ENCODE results near the gene MCOLN1. TPM values are rescaled to one million over a fixed set of nuclear protein-coding genes. Genes with fewer than 3 reads are reported as not detected.
A peak's percentile ranks its signal among the peaks of the same experiment; 100 is the strongest.

The MCOLN1 gene
- total and polyA plus RNA-seq, 2 of the 4 experiments (the other 2 are of a cell fraction), result 3.4 to 19.6 TPM

DNA sequence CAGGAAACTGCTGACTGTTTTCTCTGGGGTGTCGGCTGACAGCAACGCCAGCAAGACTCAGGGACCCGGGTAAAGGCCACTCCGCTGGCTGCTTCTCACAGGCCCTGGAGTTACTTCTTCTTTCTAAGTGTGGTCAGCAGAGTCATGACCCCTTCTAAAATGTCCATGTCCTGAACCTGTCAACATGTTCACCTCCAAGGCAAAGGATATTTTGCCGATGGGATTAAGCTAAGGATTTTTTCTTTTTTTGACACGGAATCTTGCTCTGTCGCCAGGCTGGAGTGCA is 41.5 kb upstream of the MCOLN1 start:
- Histone ChIP-seq H3K4me1 (ENCODE audit: control insufficient read depth, insufficient read depth, low read length) (peaks cover 2% of the 10 kb centered on the region; the same call in 1 of the 2 replicates), H2AK5ac (ENCODE audit: low read depth, low read length) (no peak overlapping the region), H3K4me3 (ENCODE audit: insufficient read depth, low read depth, low read length) (no peak overlapping the region), H2AK9ac (replicated peaks; ENCODE audit: low read depth, low read length, poor library complexity) (peak overlapping the region; percentile 50), H2AFZ (replicated peaks; ENCODE audit: low read length, poor library complexity) (no peak overlapping the region), H4K20me1 (ENCODE audit: insufficient read depth, low read length) (no peaks in the 10 kb centered on the region), H4K5ac (ENCODE audit: low read depth, low read length) (no peak overlapping the region), H3K18ac (ENCODE audit: low read depth, low read length) (no peak overlapping the region), H3K4ac (ENCODE audit: low read depth, low read length) (no peak overlapping the region), H2BK15ac (ENCODE audit: low read depth, low read length) (no peak overlapping the region), H4K91ac (ENCODE audit: insufficient read depth, low read depth, low read length) (no peak overlapping the region), H2BK20ac (ENCODE audit: low read depth, low read length) (no peak overlapping the region), H3K56ac (ENCODE audit: extremely low read depth, insufficient read depth, low read length) (no peak overlapping the region), H3K27ac (ENCODE audit: insufficient read depth, low read length) (no peak overlapping the region), H3K14ac (replicated peaks; ENCODE audit: low read depth, low read length) (no peak overlapping the region), H4K8ac (ENCODE audit: low read depth in 2 of 2, low read length in 2 of 2) (no peak overlapping the region), H2BK5ac (ENCODE audit: low read depth, low read length, poor library complexity, severe bottlenecking) (no peak overlapping the region), H3K9ac (ENCODE audit: low read depth, low read length) (no peak overlapping the region), H3K23ac (ENCODE audit: low read depth, low read length) (no peak overlapping the region), H3K27me3 (ENCODE audit: control insufficient read depth, insufficient read depth, low read length) (no peaks in the 10 kb centered on the region), H3K4me2 (ENCODE audit: low read depth, low read length) (no peak overlapping the region), H3K79me1 (ENCODE audit: low read depth in 1 of 2, low read length in 2 of 2) (no peaks in the 10 kb centered on the region), H3K9me3 (ENCODE audit: control insufficient read depth, insufficient read depth, low read length) (no peaks in the 10 kb centered on the region; the same call in 1 of the 2 replicates), H3K9me1 (ENCODE audit: insufficient read depth, low read length) (no peaks in the 10 kb centered on the region), H2BK120ac (ENCODE audit: low read depth, low read length) (no peak overlapping the region), H3K36me3 (ENCODE audit: control insufficient read depth, insufficient read depth, low read length) (peaks cover 1% of the 10 kb centered on the region; the same call in 1 of the 2 replicates)
- intact Hi-C loops (cut with micrococcal nuclease), result no loop called here
- BruUV-seq (replicated peaks), result no TSS peak
- ChIA-PET POLR2A (ENCODE audit: unreplicated experiment) (no interaction called here), CTCF (no interaction called here)
- ATAC-seq (ENCODE audit: low read depth), result no peak
- in situ Hi-C loops (cut with MboI; ENCODE audit: low sequenced_read_pairs), result no loop called here
- 81% methylated on average over 4 of the region's 7 CpGs; no CpG with 5 or more reads in 1 of the 2 experiments for WGBS, 2 experiments (ENCODE audit: extremely low coverage in 2 of 2, insufficient read length in 1 of 2)
- dilution Hi-C loops (cut with HindIII; ENCODE audit: low sequenced_read_pairs, unreplicated experiment), result no loop called here
- TF ChIP-seq RCOR1 (IDR thresholded peaks at IDR 0.05; ENCODE audit: insufficient replicate concordance, low read length), result no peak
- no peak for TF ChIP-seq MXI1 (IDR thresholded peaks at IDR 0.05; ENCODE audit: borderline replicate concordance, low read depth, low read length)
- TF ChIP-seq, protein P1, sequence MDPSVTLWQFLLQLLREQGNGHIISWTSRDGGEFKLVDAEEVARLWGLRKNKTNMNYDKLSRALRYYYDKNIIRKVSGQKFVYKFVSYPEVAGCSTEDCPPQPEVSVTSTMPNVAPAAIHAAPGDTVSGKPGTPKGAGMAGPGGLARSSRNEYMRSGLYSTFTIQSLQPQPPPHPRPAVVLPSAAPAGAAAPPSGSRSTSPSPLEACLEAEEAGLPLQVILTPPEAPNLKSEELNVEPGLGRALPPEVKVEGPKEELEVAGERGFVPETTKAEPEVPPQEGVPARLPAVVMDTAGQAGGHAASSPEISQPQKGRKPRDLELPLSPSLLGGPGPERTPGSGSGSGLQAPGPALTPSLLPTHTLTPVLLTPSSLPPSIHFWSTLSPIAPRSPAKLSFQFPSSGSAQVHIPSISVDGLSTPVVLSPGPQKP (IDR thresholded peaks at IDR 0.05; ENCODE audit: borderline replicate concordance, low read depth, low read length), result no peak
- no peak for TF ChIP-seq CHD1 (IDR thresholded peaks at IDR 0.05; ENCODE audit: low read depth, low read length)
- TF ChIP-seq, protein P2, sequence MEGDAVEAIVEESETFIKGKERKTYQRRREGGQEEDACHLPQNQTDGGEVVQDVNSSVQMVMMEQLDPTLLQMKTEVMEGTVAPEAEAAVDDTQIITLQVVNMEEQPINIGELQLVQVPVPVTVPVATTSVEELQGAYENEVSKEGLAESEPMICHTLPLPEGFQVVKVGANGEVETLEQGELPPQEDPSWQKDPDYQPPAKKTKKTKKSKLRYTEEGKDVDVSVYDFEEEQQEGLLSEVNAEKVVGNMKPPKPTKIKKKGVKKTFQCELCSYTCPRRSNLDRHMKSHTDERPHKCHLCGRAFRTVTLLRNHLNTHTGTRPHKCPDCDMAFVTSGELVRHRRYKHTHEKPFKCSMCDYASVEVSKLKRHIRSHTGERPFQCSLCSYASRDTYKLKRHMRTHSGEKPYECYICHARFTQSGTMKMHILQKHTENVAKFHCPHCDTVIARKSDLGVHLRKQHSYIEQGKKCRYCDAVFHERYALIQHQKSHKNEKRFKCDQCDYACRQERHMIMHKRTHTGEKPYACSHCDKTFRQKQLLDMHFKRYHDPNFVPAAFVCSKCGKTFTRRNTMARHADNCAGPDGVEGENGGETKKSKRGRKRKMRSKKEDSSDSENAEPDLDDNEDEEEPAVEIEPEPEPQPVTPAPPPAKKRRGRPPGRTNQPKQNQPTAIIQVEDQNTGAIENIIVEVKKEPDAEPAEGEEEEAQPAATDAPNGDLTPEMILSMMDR (conservative IDR thresholded peaks at IDR 0.05; ENCODE audit: low read depth, low read length), result no peak
- TF ChIP-seq RAD21 (IDR thresholded peaks at IDR 0.05; ENCODE audit: low read length), result no peak
- TF ChIP-seq, protein P3, sequence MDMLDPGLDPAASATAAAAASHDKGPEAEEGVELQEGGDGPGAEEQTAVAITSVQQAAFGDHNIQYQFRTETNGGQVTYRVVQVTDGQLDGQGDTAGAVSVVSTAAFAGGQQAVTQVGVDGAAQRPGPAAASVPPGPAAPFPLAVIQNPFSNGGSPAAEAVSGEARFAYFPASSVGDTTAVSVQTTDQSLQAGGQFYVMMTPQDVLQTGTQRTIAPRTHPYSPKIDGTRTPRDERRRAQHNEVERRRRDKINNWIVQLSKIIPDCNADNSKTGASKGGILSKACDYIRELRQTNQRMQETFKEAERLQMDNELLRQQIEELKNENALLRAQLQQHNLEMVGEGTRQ (IDR thresholded peaks at IDR 0.05; ENCODE audit: low read depth, low read length), result no peak
- TF ChIP-seq POLR2A (IDR thresholded peaks at IDR 0.05; ENCODE audit: low read depth, low read length), result no peak
- TF ChIP-seq CEBPB (IDR thresholded peaks at IDR 0.05; ENCODE audit: low read depth, low read length), result no peak
- DNase-seq, result no peak

All from IMR-90 (cell line).